Esophagus muscularis mucosa (tissue), 3 donors: ENCODE measurements around the gene AGAP1.

Experiments used
- POLR2A ChIP-seq: fragments of 450-650 bp; IDR thresholded peaks from one replicate; pipeline ENCODE4 v1.6.1; 2017; ENCODE audit warnings: antibody characterized with exemption, moderate library complexity, mild to moderate bottlenecking, low read depth
- POLR2AphosphoS5 ChIP-seq, 2 donors: sonication (generic); formaldehyde crosslinking; IDR thresholded peaks; one replicate each; pipeline ENCODE4 v1.6.1; 2017; ENCODE audit warnings: antibody characterized with exemption in 2 of 2
- TF ChIP-seq, protein P1 (sequence below), 3 experiments: fragments of 200-600 bp in 2 of 3; fragments of 450-650 bp in 1 of 3; sonication (generic) in 2 of 3; IDR thresholded peaks; one replicate each; pipeline ENCODE4 v1.5.1; 2017 to 2019; ENCODE audit warnings: antibody characterized with exemption in 3 of 3, mild to moderate bottlenecking in 2 of 3, moderate library complexity in 1 of 3

DNA sequence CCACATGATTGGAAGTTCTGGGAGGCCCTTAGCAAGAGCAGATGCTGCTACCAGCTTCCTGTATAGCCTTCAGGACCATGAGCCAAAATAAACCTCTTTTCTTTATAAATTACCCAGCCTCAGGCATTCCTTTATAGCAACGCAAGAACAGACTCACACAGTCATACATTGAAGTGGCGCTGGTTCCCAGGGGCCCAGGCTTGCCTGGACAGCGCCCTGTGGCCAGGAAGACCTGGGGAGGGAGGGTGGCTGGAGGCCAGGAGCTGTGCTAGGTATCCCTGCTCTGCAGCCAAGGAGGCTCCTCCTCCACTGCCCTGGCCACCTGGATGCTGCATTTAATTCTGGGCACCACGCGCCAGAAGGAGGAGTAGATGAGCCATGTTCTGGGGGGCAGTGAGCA, 98.1 kb downstream of the AGAP1 start:
- TF ChIP-seq, protein P1, sequence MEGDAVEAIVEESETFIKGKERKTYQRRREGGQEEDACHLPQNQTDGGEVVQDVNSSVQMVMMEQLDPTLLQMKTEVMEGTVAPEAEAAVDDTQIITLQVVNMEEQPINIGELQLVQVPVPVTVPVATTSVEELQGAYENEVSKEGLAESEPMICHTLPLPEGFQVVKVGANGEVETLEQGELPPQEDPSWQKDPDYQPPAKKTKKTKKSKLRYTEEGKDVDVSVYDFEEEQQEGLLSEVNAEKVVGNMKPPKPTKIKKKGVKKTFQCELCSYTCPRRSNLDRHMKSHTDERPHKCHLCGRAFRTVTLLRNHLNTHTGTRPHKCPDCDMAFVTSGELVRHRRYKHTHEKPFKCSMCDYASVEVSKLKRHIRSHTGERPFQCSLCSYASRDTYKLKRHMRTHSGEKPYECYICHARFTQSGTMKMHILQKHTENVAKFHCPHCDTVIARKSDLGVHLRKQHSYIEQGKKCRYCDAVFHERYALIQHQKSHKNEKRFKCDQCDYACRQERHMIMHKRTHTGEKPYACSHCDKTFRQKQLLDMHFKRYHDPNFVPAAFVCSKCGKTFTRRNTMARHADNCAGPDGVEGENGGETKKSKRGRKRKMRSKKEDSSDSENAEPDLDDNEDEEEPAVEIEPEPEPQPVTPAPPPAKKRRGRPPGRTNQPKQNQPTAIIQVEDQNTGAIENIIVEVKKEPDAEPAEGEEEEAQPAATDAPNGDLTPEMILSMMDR (IDR thresholded peaks at IDR 0.05), result no peak
- TF ChIP-seq POLR2A, result no peak
- no peak for TF ChIP-seq POLR2AphosphoS5 (IDR thresholded peaks at IDR 0.05)
